Liver (tissue), 2 donors: ENCODE data around the gene GOLGA6L7.
"Not testable (repeated sequence)": the region's sequence is repeated elsewhere in the genome, so short reads cannot be mapped to it uniquely, and the experiment has no call there.

Experiments used
- CTCF ChIP-seq: fragments of 150-350 bp; IDR thresholded peaks from 2 replicates; pipeline ENCODE4 v1.5.1; 2017; ENCODE audit warnings: improper control_type of control experiment, low read depth, low read length; ENCODE audit not compliant: missing input control
- FOXA1 ChIP-seq: IDR thresholded peaks from 2 replicates; pipeline ENCODE4 v1.6.1; 2016; ENCODE audit warnings: antibody characterized with exemption
- REST ChIP-seq: IDR thresholded peaks from 2 replicates; pipeline ENCODE4 v1.6.1; 2016; ENCODE audit warnings: antibody characterized with exemption, mild to moderate bottlenecking
- donor health status: healthy.

- TF ChIP-seq CTCF, REST, FOXA1: not testable (repeated sequence)
These were observed at the start of gene GOLGA6L7 for GRCh38 chr15:28848521-28848920.
